NCI-H446 (cell line): ENCODE measurements around the gene SLC6A17.

Experiments
- DNase-seq, 2 experiments: peaks; one replicate each; lab custom pipeline; 2025; lab: John Stamatoyannopoulos, UW

Gene SLC6A17

GRCh38 chr1:110242062-110242461 lies 91.8 kb downstream of the SLC6A17 start:
- DNase-seq, result no peak

- DNase-seq, result no peak
Observed at GRCh38 chr1:110242731-110243130, 92.4 kb downstream of the SLC6A17 start.

DNA sequence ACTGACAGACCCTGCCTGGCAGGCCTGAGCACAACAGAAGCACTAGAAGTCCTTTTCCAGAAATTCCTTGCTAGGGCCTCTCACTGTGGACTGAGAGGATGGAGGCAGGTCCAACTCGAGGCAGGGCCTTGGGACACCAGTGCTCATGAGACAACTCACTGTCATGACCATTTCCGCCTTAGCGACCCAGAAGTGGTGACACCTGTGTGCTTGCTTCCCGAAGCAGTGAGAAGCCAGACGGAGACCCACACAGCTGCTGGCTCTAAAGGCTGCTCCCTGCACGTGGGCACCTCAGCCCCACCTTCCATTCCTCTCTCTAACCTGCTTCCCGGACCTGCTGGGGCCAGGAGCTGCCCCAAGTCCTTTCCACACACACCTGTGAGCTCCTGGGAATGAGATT lies 92.9 kb downstream of the SLC6A17 start:
- DNase-seq, result no peak

DNA sequence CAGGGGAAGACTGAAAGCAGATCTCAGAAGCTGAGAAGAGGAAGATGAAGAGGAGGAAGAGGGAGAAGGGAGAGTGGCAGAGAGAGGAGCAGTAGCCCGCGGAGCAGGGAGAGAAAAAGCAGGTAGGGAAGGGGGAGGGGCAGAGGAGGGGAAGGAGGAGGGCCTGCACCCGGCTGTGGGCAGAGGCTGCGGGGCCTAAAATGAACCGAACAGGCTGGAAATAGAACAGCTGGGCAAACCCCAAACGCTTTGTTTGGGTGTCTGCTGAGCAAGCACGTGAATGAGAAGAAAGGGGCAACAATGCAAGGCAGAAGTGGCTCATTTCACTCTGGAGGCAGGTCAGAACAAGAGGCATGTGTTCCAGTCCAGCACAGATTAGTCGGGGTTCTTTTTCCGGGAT lies 93.3 kb downstream of the SLC6A17 start:
- no peak for DNase-seq

DNA sequence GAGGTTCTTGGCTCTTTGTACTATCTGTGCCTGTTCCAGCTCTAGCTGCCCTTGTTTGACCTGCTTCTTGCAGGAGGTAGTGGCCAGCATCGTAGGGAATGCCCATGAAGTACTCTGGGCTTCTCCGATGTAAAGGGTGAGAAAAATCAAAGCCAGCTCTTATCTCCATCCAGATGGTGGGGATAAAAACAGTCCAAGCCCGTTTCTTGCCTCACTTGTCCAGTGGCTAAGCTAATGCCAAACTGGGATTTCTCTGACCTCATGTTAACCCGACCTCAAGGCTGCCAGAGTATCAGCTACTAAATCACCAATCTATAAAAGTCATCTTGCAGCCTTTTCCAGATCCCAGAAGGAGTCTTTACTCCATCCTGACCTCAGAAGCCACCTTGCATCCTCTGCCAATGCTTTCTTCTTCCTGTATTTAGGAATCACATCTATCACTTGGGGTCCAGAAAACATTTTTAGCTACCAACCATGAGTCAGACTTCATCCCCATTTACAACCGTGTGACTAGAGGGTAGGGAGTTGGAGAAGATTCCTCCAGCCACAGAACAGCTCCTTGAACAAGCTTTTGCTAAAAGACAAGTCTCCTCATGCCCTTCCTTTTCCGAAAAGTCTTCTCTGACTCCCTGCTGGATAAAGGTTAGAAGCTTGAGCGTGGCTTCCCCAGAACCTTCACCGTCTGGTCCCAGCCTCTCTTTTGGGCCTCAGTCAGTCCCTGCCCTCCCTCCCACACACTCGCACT lies 95.8 kb downstream of the SLC6A17 start:
- DNase-seq, result no peak

DNA sequence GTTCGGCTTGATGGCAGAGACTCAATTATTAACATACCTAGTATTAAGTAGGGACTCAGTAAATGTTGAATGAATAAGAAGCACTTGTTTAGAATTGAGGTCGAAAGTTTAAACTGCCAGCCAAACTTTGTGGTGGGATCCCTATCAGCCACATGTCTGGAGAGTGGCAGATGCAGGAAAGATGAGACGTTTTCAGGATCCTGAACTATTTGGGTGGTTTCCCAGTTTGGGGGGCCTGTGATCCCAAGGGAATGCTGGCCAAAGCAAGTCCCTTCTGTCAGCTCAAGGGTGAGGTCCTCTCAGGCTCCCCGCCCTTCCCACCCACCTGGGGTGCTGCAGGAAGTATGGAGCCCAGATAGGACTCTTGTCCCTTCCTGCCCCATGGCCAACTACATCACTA lies 98.5 kb downstream of the SLC6A17 start:
- DNase-seq, result peak in 1 of 2 experiments; percentile 25

DNA sequence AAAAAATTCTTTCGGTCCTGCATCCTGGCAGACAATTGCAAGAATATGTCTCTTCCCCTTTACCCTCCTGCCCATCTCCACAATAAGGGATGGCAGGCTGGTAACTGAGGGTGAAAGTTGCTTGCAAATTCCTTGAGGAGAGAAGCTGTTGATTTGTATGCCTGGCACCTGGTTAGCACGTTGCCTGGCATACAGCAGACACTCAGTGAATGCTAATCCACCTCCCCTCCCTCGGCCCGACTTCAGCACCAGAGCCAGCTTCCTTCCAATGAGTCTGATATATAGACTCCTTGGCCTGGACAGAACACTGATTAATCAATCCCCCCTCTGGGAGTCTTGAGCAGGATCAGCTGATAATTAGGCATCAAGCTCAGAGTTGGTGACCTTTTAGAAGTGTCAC lies 99.0 kb downstream of the SLC6A17 start:
- no peak for DNase-seq

DNA sequence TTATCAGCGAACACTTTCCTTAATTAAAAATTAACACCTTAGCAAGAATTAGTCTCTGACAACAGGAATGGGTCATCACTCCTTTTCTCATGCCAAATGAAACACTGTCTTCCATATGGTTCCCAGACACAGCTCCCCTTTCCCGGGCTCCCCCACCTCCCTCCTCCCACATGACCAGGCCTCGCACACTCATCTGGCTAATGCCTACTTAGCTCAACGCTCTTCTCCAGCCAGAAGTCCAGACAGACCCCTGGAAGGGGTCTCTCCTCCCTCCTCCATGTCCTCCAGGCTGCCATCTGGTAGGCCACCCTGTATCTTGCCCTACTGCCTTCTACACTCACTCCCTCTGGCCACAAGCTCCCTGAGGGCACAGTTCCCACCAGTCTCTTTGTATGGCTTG lies 99.7 kb downstream of the SLC6A17 start:
- DNase-seq, result no peak

GRCh38 chr1:110250749-110251148 lies 100.5 kb downstream of the SLC6A17 start:
- DNase-seq, result no peak
